T-helper 2 cell treated with Interferon-gamma antibody and Interleukin-4, amounts not matched to agents 100 ng/mL and 5 ng/mL, for 36 hours (primary cell): ENCODE results near the gene ANKRD33B. TPM values are rescaled to one million over a fixed set of nuclear protein-coding genes. Genes with fewer than 3 reads are reported as not detected.
"Not testable (repeated sequence)": the region's sequence is repeated elsewhere in the genome, so short reads cannot be mapped to it uniquely, and the experiment has no call there.

Experiments
- intact Hi-C: fragments of 100-400 bp; cut with micrococcal nuclease; formaldehyde crosslinking; loops from one replicate; pipeline ENCODE4 v1.15.1; 2023
- total RNA-seq: library from RNA; stranded (reverse); gene quantifications from 2 replicates; pipeline ENCODE4 v1.2.3, GENCODE V29; 2022

ANKRD33B gene
- total RNA-seq, 1 donor from 2014 or later: 5.7 TPM

DNA sequence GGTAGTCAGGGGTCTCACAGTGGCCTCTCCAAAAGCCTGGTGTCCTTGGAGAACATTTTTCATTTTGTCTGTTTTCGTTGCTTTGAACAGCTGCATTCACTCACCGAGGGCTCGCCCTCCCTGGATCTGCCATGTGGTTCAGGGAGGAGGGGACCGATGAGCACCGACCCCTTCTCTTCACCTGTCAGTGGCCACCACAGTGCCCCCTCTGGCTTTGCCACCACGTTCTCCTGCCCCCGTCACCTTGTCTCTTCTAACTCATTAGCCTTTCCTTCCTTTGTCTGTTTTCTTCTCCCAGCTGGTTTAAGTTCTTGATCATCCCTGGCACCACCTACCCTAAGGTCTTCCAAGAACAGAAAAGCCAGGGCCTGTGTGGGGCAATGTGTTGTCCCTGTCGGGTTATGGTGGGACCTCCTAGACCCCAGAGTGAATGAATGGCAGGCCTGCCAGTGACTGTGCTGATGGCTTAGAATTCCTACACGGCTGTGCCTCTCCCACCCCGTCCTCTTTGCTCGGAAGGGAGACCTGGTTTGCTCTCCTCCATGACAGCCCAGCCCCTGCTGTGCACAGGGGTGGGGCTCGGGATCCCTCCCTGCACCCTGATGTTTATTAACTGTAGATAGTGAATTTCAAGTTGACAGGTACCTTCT, 90.0 kb downstream of the ANKRD33B start:
- intact Hi-C loops: no loop called here

DNA sequence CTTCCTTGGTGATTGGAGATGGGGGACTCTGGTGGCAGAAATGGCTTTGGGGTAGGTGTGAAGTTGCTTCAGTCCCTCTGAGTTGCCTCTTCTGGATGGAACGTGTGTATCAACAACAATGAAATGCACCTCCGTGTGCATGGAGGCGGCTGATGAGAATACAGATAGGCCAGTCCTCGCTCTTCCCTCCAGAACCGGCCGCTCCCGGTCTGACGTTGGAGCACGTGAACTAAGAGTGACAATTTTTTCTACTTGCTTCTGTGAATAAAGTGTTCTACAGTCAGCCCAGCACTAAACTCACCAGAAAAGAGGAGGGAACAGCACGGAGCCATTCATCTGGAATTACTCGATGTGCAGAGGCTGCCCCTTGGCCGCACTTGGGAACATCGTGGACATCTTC, 90.7 kb downstream of the ANKRD33B start:
- intact Hi-C loops: no loop called here

DNA sequence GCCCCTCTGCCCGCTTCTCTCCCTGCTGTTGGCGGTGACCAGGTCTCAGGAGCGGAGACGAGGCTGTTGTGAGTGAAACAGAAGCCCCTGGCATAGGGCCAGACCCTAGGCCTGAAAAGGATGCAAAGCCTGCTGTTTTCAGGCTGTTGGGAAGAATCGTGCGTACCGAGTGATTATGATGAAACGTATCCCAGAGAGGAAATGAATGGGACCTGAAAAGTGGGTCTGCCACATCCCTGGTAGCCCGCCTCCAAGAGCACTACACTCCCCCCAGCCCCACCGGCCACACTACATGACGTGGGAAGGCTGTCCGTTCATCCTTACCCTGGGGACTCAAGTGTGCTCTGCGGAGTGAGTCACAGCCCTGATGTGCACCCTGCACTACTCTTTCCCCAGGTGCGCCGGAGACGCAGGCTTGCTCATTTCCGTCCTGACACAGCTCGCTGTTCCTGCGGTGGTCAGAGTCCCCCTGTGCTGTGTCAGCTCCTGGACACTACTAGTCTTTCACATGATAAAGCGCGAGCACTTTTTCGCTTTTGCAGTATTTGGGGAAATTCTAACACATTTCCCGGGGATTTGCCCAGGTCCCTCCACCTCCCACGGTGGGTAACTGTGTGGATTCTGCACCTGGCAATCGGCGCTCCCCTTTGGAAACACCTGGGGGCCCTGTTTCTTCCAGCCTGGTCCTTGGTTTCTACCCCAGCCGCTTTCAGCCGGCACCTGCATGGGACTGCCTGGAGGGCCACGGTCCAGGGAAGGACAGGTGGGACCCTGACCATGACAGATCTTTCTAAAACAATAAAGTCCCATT, 91.5 kb downstream of the ANKRD33B start:
- intact Hi-C loops: no loop called here

DNA sequence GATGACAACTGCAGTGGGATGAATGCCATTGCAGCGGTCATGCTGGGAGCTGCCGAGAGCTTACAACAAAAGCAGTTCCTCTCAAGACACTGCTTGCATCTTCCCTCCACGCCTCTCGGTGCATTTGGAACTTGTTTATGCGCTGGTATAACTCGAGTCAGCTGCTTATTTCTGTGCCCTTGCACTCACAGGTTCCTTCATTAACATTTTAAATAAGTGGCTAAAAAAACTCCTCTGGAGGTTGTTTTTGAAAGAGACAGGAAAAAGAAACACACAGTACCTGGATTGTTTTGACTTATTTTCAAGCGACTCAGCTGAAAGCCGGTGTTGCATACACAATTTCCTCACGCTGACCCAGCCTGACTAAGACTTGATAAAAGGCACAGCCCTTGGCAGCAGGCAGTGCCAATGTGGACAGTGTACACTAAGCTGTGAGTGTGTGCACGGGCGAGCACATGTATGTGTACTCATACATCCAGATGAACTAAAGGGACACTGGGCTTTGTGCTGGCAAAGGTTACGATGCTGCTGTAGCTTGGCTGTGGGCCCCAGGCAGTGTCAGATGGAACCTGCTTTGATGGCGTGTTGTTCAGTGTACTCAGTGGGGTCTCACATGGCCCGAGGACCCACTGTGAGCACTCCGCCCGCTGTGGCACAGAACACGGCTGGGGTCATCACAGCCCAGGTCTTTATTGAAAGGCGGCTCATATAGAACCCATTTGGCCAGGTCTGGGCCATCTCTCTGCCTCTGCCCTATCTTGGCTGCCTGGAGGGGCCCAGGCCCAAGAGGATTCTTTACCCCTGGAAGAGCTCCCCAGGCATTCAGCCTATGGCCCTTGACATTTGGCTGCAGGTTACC, 92.3 kb downstream of the ANKRD33B start:
- intact Hi-C loops: no loop called here

DNA sequence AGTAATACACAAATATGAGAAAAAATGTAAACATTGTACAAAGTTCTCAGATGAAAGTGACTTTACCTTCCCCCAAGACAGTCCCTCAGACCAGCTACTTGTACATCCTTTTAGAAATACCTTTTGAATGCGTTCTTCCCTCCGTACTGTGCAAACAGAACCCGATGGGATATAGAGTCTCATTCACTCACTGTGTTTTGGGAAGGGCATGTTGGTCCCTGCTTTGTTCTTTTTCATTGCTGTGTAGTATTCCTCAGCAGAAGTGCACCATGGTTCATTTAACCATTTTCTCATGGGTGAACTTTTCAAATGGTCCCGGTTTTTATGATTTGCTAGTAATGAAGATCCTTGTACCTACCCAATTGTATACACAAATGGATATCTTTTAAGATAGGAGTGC, 94.4 kb downstream of the ANKRD33B start:
- intact Hi-C loops: no loop called here

DNA sequence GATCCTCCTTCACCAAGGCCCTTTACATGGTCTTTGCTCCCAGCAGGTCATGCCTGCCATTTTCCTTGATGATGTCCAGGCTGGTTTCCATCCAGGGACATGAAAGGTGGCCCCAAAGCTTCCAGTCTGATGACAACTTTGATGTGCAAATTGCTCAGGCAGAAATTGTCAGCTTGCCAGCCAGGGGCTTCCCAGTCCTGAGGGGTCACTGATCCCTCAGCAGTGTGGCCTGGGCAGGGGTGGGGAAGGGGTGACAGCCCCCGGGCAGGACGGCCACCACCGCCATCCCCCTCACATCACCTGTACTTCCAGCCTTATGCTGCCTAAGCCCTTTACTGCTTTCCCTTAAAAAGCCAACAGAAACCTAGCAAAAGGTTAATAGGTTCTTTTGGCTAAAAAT, 96.3 kb downstream of the ANKRD33B start:
- intact Hi-C loops: no loop called here

DNA sequence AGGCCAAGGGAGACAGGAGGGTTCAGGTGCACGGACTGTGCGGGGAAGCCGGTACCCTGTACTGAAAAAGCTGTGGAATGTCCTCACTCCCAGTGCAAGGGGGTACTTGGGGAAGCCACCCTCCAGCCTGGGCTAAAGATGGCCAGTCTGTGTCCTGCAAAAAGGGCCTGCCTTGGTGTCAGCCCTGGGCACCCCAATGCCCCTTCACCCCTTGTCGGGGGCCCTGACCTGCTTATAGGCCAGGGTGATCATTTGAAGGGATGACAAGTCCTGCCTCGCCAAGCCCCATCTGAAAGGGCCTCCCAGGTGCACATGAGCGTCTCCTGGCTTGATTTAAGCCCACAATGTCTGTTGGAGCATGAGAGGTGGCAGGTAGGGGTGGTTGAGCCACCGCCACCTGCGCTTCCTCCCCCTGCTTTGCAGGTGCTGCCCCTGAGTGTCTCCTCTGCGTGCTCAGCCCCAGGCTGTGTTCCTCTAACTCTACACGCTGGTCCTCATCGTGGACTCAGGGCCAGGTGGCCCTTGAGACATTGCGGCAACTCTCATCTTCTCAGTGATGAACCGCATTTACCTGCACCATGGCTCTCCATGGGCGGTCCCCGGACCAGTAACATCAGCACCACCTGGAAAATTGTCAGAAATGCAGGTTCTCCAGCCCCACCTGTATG, 97.0 kb downstream of the ANKRD33B start:
- intact Hi-C loops: no loop called here

DNA sequence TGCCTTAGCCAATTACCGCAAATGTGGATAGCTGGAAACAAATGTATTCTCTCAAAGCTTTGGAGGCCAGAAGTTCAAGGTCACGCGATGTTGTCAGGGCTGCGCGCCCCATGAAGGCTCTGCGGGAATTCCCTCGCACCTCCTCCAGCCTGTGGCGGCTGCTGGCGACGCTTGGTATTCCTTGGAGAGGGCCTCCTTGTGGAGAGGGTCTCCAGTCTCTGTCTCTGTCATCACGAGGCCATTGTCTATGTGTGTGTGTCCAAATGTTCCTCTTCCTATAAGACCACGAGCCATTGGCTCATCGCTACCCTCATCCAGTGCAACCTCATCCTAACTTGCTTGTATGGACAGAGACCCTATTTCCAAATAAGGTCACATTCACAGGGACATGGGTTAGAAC, 97.5 kb downstream of the ANKRD33B start:
- intact Hi-C loops: no loop called here

DNA sequence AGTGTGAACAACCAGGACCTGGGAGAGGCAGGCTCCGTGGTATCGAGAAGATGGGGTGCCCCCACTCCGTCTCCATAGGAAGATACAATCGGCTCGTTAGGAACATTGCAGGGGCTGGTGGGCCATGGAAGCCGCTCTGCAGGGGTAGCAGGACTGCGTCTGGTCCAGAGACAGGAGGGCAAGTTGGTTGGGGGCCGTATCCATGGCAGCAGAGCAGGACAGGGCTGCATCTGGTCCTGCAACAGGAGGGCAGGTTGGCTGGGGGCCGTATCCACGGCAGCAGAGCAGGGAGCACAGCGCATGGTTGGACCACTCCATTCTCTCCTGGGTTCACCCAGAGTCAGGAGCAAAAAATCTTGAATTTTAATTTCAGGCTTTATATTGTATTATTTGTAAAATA, 98.2 kb downstream of the ANKRD33B start:
- intact Hi-C loops: no loop called here

DNA sequence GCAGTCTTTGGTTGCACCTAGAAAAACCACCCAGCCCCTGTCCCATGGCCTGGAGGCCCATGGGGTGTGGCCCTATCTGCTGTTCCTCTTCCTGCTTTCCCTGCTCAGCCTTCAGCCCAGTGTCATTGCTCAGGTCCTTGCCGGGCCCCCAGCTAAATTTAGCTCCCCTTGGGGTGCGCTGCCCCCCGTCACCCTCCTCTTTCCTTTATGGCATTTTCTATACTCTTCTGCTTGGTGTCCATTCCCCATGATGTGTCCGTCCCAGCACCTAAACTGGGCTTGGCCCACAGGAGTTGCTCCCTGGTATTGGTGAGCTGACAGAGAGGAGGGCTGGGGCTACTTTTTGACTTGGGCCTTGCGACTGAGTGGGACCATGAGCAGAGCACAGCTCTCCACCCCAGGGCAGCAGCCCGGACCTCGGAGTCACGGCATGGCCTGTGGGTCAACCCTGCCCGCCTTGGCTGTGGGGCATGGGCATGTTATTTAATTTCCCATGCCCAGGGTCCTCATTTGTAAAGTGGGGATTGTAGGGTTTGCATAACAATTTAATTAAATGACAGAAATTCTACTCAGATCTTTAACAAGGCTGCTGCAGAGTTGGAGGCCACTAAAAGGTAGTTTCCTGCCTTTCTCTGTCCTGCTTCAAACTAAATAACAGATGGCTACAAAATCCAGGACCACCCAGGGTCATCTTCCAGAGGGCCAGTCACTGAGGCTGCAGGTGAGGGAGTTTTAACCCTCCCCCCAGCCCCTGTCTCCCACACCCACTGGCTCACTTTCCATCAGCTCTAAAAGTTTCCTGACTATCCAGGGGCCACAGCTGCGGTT, 99.0 kb downstream of the ANKRD33B start:
- intact Hi-C loops: no loop called here

DNA sequence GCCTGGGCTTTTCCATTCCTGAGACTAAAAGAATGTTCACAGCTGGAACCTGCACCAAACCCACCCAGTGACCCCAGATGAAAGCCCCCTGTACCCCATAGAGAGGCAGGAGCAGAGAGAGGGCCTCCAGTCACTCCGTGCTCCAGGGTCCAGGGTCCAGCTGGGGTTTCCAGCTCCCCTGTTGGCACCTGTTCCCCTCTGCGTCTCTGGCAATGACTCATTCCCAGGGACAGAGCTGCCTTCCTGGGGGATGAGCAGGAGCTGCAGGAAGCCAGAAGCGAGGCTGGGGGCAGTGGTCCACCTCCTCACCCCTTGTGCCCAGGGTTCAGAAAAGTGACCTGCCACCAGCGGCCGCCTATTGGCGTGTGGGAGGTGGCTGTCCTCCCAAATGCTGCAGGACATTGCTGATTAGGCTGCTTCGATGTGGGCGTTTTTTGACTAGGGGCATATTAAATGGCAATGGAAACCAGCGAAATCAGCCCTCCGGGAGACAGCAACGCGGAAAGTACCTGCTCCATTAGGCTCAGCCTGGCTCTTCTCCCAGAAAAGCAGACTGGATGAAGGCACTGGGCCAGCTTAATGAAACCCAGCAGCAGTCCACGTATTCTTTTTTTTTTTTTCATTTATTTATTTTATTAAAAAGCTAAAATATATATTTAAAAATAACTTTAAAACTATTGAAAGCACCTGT, 99.8 kb downstream of the ANKRD33B start:
- intact Hi-C loops: no loop called here

DNA sequence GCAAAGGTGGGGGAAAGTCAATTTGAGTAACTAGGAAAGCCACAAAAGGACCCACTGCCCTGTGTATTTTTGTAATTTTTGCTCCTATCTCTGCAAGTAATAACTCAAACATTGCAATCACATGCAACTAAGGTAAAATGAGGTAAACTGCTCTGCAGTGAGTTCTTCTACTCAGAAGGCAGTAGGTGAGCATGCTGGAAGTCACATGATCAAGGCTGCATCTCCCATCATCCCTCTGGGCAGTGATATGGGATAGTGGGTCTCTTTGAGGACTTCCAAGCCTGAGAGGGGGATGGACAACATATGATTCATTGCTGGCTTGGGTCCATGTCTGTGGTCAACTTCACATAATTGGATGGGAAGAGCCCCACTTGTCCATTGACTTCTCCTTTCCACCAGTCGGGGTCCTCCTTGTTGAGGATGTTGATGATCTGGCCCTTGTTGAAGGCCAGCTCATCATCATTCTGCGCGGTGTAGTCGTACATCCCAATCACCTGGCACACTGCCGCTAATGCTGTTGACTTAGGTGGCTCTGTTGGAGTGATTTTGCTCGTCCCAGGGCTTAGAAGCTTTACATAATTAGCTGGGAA, 100.4 kb downstream of the ANKRD33B start:
- intact Hi-C loops: not testable (repeated sequence)

DNA sequence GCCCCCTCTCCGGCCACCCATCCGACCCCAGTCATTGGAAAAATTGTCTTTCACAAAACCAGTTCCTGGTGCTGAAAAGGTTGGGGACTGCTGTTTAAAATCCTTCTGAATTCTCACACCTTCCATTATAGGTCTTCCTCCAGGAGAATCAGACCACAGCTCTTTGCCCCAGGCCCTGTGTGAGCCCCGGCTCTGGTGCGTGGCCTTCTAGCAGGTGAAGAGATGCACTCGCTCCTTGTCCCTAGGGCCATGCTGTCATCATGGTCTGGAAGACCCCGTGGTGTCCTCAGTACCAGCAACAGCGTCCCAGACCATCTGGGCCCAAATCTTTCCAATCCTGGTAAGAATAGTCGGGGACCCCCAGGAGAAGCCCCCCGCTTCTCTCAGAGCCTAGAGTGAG, 101.9 kb downstream of the ANKRD33B start:
- intact Hi-C loops: no loop called here

DNA sequence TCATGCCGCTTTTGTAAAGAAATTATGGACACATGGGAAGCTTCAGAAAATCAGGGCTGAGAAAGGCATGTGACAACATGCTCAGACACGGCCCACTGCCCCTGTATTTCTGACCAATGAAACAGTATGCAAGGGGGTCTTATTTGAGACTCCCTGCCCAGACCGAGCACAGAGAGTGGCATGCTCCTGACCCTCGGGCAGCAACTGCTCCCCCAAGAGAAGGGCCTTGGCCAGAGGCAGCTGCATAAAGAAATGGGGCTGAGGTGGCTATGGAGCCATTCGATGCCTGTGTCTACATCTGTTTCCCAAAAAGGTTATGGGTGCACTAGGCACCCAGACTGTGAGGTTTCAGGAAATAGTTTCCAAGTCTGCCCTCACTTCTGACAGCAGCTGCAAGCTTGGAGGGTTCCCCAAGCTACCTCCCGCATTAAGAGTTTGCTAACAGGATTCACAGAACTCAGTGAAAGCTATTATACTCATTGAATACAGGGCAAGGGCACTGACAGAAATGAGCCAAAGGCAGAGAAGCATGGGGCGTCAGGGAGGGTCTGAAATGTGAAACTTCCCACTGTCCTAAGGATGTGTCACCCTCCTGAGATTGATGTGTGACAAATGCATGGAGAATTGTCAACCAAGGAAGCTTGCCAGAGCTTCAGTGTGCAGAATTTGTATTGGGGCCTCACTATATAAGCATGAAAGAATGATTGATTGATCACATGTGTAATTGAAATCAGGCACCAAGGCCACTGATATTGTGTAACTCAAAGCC, 102.8 kb downstream of the ANKRD33B start:
- intact Hi-C loops: no loop called here

DNA sequence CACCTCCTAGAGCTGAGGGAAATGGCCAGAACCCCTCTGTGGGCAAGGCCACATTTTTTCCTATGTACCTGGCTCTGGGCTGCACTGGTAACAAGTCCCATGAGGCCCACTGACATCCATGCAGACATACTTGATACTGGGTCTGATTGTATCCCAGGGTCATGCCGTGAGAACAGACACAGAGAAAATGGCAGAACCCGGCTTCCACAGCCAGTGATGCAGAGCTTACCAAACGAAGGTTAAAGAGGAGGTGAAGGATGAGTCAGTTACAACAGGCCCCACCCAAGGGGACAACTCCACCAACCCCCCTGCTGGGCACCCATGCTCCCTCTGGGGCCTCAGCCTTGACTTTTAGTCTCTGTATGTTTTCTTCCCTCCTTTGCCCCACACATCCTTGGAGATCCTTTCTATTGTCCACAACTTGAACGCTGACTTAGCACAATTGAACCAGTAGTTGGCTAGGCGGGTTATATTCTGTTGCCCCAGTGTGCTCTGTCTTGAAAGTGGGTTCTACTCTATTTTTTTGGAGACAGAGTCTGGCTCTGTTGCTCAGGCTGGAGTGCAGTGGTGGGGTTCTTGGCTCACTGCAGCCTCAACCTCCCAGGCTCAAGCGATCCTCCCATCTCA, 103.7 kb downstream of the ANKRD33B start:
- intact Hi-C loops: no loop called here

DNA sequence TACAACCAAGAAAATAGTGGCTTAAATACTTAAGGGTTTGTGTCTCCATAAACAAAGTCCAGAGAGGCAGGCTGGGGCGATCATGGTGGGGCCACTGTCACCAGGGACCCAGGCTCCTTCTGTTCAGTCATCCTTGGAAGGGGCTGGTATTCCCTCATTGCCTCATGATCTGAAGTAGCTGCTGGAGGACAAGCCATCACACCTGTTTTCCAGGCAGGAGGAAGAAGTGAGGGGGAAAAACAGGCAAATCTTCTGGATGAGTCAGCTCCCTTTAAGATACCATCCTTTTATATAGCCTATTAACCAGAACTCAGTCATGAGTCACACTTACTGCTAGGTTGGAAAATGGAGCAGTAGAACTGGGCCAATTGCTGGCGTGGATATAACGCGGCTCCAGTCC, 104.8 kb downstream of the ANKRD33B start:
- intact Hi-C loops: no loop called here

DNA sequence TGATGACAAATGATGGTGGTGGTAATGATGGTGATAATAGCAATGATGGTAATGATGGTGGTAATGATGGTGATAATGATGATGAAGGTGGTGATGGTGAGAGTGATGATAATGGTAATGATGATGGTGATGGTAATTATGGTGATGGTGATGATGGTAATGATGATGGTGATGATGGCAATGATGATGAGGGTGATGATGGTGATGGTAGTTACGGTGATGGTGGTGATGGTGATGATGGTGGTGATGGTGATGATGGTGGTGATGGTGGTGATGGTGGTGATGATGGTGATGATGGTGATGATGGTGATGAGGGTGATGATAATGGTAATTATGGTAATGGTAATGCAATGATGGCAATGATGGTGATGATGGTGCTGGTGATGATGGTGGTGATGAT, 106.1 kb downstream of the ANKRD33B start:
- intact Hi-C loops: no loop called here
